H9 (cell line): ENCODE results near the gene RCAN1. TPM values are rescaled to one million over a fixed set of nuclear protein-coding genes. Genes with fewer than 3 reads are reported as not detected.

Source experiments
- DNase-seq: peaks from one replicate; pipeline ENCODE4 v3.0.0-alpha.2; 2017
- H2AFZ ChIP-seq: one replicate; pipeline ENCODE4 v1.6.1; 2013; ENCODE audit warnings: mild to moderate bottlenecking, low read length, control low read depth, moderate library complexity
- H2AK5ac ChIP-seq: 2 replicates; pipeline ENCODE4 v1.6.1; 2013; ENCODE audit warnings: low read length, control low read depth, mixed read lengths; ENCODE audit not compliant: insufficient read length
- H2BK120ac ChIP-seq: one replicate; pipeline ENCODE4 v1.6.1; 2013; ENCODE audit warnings: low read depth, mild to moderate bottlenecking, low read length, control low read depth, inconsistent platforms; ENCODE audit not compliant: poor library complexity, severe bottlenecking
- H2BK12ac ChIP-seq: 2 replicates; pipeline ENCODE4 v1.6.1; 2013; ENCODE audit warnings: low read length, control low read depth, mixed read lengths, low read depth; ENCODE audit not compliant: insufficient read length
- H2BK15ac ChIP-seq: 2 replicates; pipeline ENCODE4 v1.6.1; 2013; ENCODE audit warnings: low read depth, low read length, control low read depth
- H2BK20ac ChIP-seq: one replicate; pipeline ENCODE4 v1.6.1; 2013; ENCODE audit warnings: low read depth, mild to moderate bottlenecking, low read length, control low read depth, inconsistent platforms; ENCODE audit not compliant: poor library complexity, severe bottlenecking
- H2BK5ac ChIP-seq: 2 replicates; pipeline ENCODE4 v1.6.1; 2013; ENCODE audit warnings: low read length, control low read depth, mixed read lengths; ENCODE audit not compliant: insufficient read length
- H3K14ac ChIP-seq: 2 replicates; pipeline ENCODE4 v1.6.1; 2013; ENCODE audit warnings: low read length, control low read depth; ENCODE audit not compliant: insufficient read depth
- H3K18ac ChIP-seq: 2 replicates; pipeline ENCODE4 v1.6.1; 2013; ENCODE audit warnings: low read depth, mild to moderate bottlenecking, mixed read lengths, low read length, control low read depth; ENCODE audit not compliant: insufficient read length
- H3K23ac ChIP-seq: 2 replicates; pipeline ENCODE4 v1.6.1; 2013; ENCODE audit warnings: low read length, control low read depth, mixed read lengths, low read depth; ENCODE audit not compliant: insufficient read length
- H3K23me2 ChIP-seq: 2 replicates; pipeline ENCODE4 v1.6.1; 2013; ENCODE audit warnings: low read depth, mild to moderate bottlenecking, mixed read lengths, low read length, control low read depth; ENCODE audit not compliant: insufficient read length, poor library complexity, severe bottlenecking
- H3K27ac ChIP-seq: 2 replicates; pipeline ENCODE4 v1.5.1; 2013; ENCODE audit warnings: low read length, control low read depth, mixed read lengths, low read depth; ENCODE audit not compliant: insufficient read length
- H3K27me3 ChIP-seq: 2 replicates; pipeline ENCODE4 v1.6.1; 2013; ENCODE audit warnings: low read length, control low read depth, inconsistent platforms; ENCODE audit not compliant: insufficient read depth
- H3K4ac ChIP-seq: 2 replicates; pipeline ENCODE4 v1.6.1; 2013; ENCODE audit warnings: low read depth, mild to moderate bottlenecking, control low read depth, inconsistent platforms, low read length, moderate library complexity
- H3K4me1 ChIP-seq: 2 replicates; pipeline ENCODE4 v1.6.1; 2013; ENCODE audit warnings: low read length, control low read depth, inconsistent platforms; ENCODE audit not compliant: insufficient read depth
- H3K4me2 ChIP-seq: 2 replicates; pipeline ENCODE4 v1.6.1; 2013; ENCODE audit warnings: low read length, control low read depth, mixed read lengths; ENCODE audit not compliant: insufficient read length, insufficient read depth
- H3K56ac ChIP-seq: 2 replicates; pipeline ENCODE4 v1.6.1; 2013; ENCODE audit warnings: low read depth, mild to moderate bottlenecking, mixed read lengths, low read length, control low read depth; ENCODE audit not compliant: insufficient read length
- H3K79me1 ChIP-seq: 2 replicates; pipeline ENCODE4 v1.6.1; 2013; ENCODE audit warnings: low read depth, mild to moderate bottlenecking, moderate library complexity, low read length, control low read depth, inconsistent platforms; ENCODE audit not compliant: insufficient read depth, poor library complexity, severe bottlenecking
- H3K79me2 ChIP-seq: 2 replicates; pipeline ENCODE4 v1.6.1; 2013; ENCODE audit warnings: low read length, control low read depth, inconsistent platforms; ENCODE audit not compliant: insufficient read depth
- H3K9ac ChIP-seq: 2 replicates; pipeline ENCODE4 v1.6.1; 2013; ENCODE audit warnings: low read length, control low read depth, mixed read lengths; ENCODE audit not compliant: insufficient read length; ENCODE audit errors: extremely low read depth
- H3K9me3 ChIP-seq: one replicate; pipeline ENCODE4 v1.6.1; 2013; ENCODE audit warnings: low read depth, low read length, inconsistent platforms; ENCODE audit not compliant: control insufficient read depth
- H3T11ph ChIP-seq: one replicate; pipeline ENCODE4 v1.6.1; 2013; ENCODE audit warnings: mild to moderate bottlenecking, low read length, control low read depth, inconsistent platforms
- H4K20me1 ChIP-seq: one replicate; pipeline ENCODE4 v1.6.1; 2013; ENCODE audit not compliant: control insufficient read depth, insufficient read length, insufficient read depth
- H4K5ac ChIP-seq: 2 replicates; pipeline ENCODE4 v1.6.1; 2013; ENCODE audit warnings: low read depth, mild to moderate bottlenecking, mixed read lengths, low read length, control low read depth; ENCODE audit not compliant: insufficient read length
- H4K8ac ChIP-seq: replicated peaks from 2 replicates; pipeline ENCODE4 v1.6.1; 2013; ENCODE audit warnings: low read length, control low read depth, mixed read lengths, low read depth; ENCODE audit not compliant: insufficient read length
- H4K91ac ChIP-seq: 2 replicates; pipeline ENCODE4 v1.6.1; 2013; ENCODE audit warnings: low read depth, mild to moderate bottlenecking, moderate library complexity, mixed read lengths, low read length, control low read depth; ENCODE audit not compliant: insufficient read length
- H3K27ac Mint-ChIP-seq, 3 experiments: 2 replicates in 2 of 3; 3 replicates in 1 of 3; pipeline ENCODE4 v1.8.0; 2020 to 2021; ENCODE audit warnings: mixed read lengths in 3 of 3, mild to moderate bottlenecking in 1 of 3, moderate library complexity in 1 of 3
- H3K27me3 Mint-ChIP-seq: 2 replicates; pipeline ENCODE4 v1.8.0; 2021; ENCODE audit warnings: low read depth, mild to moderate bottlenecking, moderate library complexity, mixed read lengths
- H3K36me3 Mint-ChIP-seq, 3 experiments: 2 replicates in 2 of 3; 3 replicates in 1 of 3; pipeline ENCODE4 v1.8.0; 2020 to 2021; ENCODE audit warnings: low read depth in 3 of 3, mixed read lengths in 3 of 3; ENCODE audit not compliant: insufficient read depth in 1 of 3
- H3K4me1 Mint-ChIP-seq, 2 experiments: 2 replicates each; pipeline ENCODE4 v1.8.0; 2020; ENCODE audit warnings: mixed read lengths in 2 of 2
- H3K4me3 Mint-ChIP-seq, 2 experiments: 2 replicates in 1 of 2; 3 replicates in 1 of 2; pipeline ENCODE4 v1.8.0; 2020 to 2021; ENCODE audit warnings: mild to moderate bottlenecking in 2 of 2, mixed read lengths in 2 of 2, moderate library complexity in 1 of 2
- H3K9me3 Mint-ChIP-seq, 2 experiments: 2 replicates in 1 of 2; 3 replicates in 1 of 2; pipeline ENCODE4 v1.8.0; 2020; ENCODE audit warnings: mild to moderate bottlenecking in 2 of 2, mixed read lengths in 2 of 2, moderate library complexity in 1 of 2
- CTCF ChIP-seq: fragments of 200-600 bp; sonication (generic); conservative IDR thresholded peaks from 3 replicates; pipeline ENCODE4 v1.8.0; 2021; ENCODE audit warnings: antibody characterized with exemption, mild to moderate bottlenecking
- WGBS: extraction: QIAGEN DNeasy Blood & Tissue Kit; methylation state at CpG from one replicate; pipeline ENCODE4 v1.1.7; 2013; ENCODE audit warnings: missing lambda C conversion rate, low lambda C conversion rate, mixed read lengths; ENCODE audit not compliant: insufficient read length; ENCODE audit errors: extremely low coverage; 5-methylcytosine and 5-hydroxymethylcytosine counted together
- total RNA-seq: library from RNA; stranded (reverse); gene quantifications from 2 replicates; pipeline ENCODE4 v1.2.1, GENCODE V29; 2021

Gene RCAN1
- total RNA-seq, 1 experiment from 2014 or later, result 7.0 TPM

GRCh38 chr21:34511181-34511580 lies 103.7 kb downstream of the RCAN1 start:
- H2BK5ac ChIP-seq, result no peak overlapping the region
- no peak overlapping the region for H2BK20ac ChIP-seq
- no peaks in the 10 kb centered on the region for H3K79me1 ChIP-seq
- DNase-seq, result no peak
- no peaks in the 10 kb centered on the region for H3K4me1 ChIP-seq
- no peaks in the 10 kb centered on the region for H3K9me3 ChIP-seq
- H2AK5ac ChIP-seq, result no peak overlapping the region
- no peak overlapping the region for H3K14ac ChIP-seq
- no peak overlapping the region for H3T11ph ChIP-seq
- no peaks in the 10 kb centered on the region for H3K27me3 ChIP-seq
- H4K5ac ChIP-seq, result no peak overlapping the region
- H4K8ac ChIP-seq, result no peak overlapping the region
- Mint-ChIP-seq H3K4me3 (no peak overlapping the region), H3K9me3 (no peaks in the 10 kb centered on the region), H3K36me3 (no peaks in the 10 kb centered on the region), H3K27ac (no peak overlapping the region), H3K27me3 (no peaks in the 10 kb centered on the region), H3K4me1 (no peaks in the 10 kb centered on the region; a peak in 1 of 4 replicates)
- H3K18ac ChIP-seq, result no peak overlapping the region
- no peaks in the 10 kb centered on the region for H4K20me1 ChIP-seq
- TF ChIP-seq CTCF, result no peak
- no peak overlapping the region for H2AFZ ChIP-seq
- no peak overlapping the region for H4K91ac ChIP-seq
- H3K56ac ChIP-seq, result no peak overlapping the region
- H2BK120ac ChIP-seq, result no peak overlapping the region
- H3K27ac ChIP-seq, result no peak overlapping the region
- H3K23ac ChIP-seq, result no peak overlapping the region
- no peak overlapping the region for H3K4ac ChIP-seq
- no peak overlapping the region for H2BK15ac ChIP-seq
- no peak overlapping the region for H3K9ac ChIP-seq
- no peak overlapping the region for H2BK12ac ChIP-seq
- H3K79me2 ChIP-seq, result no peaks in the 10 kb centered on the region
- H3K23me2 ChIP-seq, result no peaks in the 10 kb centered on the region
- WGBS, result no CpG with 5 or more reads among the region's 5 CpGs
- H3K4me2 ChIP-seq, result no peak overlapping the region
